OCI-M2 (cell line): ENCODE data around the gene TNFRSF1B.
"Not testable (repeated sequence)": the region's sequence is repeated elsewhere in the genome, so short reads cannot be mapped to it uniquely, and the experiment has no call there.

Experiments
- DNase-seq: peaks from one replicate; lab custom pipeline; 2025; ENCODE audit not compliant: unreplicated experiment; lab: John Stamatoyannopoulos, UW

TNFRSF1B gene

GRCh38 chr1:12215118-12215961, 48.5 kb downstream of the TNFRSF1B start:
- DNase-seq: no peak

GRCh38 chr1:12219800-12220199, 53.0 kb downstream of the TNFRSF1B start:
- DNase-seq: no peak

- no peak for DNase-seq
These were observed 54.1 kb downstream of the TNFRSF1B start for GRCh38 chr1:12220890-12221289.

- DNase-seq: not testable (repeated sequence)
These were observed 55.9 kb downstream of the TNFRSF1B start for GRCh38 chr1:12222700-12223099.

- not testable (repeated sequence) for DNase-seq
These were observed 57.3 kb downstream of the TNFRSF1B start for GRCh38 chr1:12224092-12224491.

- no peak for DNase-seq
These were observed 62.2 kb downstream of the TNFRSF1B start for GRCh38 chr1:12228979-12229378.

GRCh38 chr1:12229386-12229834, 62.6 kb downstream of the TNFRSF1B start:
- DNase-seq: no peak

GRCh38 chr1:12229835-12230548, 63.2 kb downstream of the TNFRSF1B start, which contains the start of gene VPS13D:
VPS13D (plus strand) TSS chr1:12230030; CDS start chr1:12234267, 4,237 bp downstream.
- no peak for DNase-seq

GRCh38 chr1:12230549-12231275, 63.9 kb downstream of the TNFRSF1B start:
- no peak for DNase-seq

- DNase-seq: no peak
These were observed 64.4 kb downstream of the TNFRSF1B start for GRCh38 chr1:12231276-12231595.

- no peak for DNase-seq
These were observed 65.4 kb downstream of the TNFRSF1B start for GRCh38 chr1:12232221-12232620.

- no peak for DNase-seq
These were observed 77.3 kb downstream of the TNFRSF1B start for GRCh38 chr1:12244078-12244477.

GRCh38 chr1:12244585-12244984, 77.8 kb downstream of the TNFRSF1B start:
- DNase-seq: no peak

- no peak for DNase-seq
These were observed 78.3 kb downstream of the TNFRSF1B start for GRCh38 chr1:12245116-12245515.

GRCh38 chr1:12245733-12246132, 78.9 kb downstream of the TNFRSF1B start:
- DNase-seq: no peak

GRCh38 chr1:12246584-12246983, 79.8 kb downstream of the TNFRSF1B start:
- DNase-seq: no peak

- DNase-seq: no peak
These were observed 82.4 kb downstream of the TNFRSF1B start for GRCh38 chr1:12249181-12249580.

- DNase-seq: no peak
These were observed 83.0 kb downstream of the TNFRSF1B start for GRCh38 chr1:12249748-12250147.

- no peak for DNase-seq
These were observed 84.7 kb downstream of the TNFRSF1B start for GRCh38 chr1:12251442-12251841.

- DNase-seq: no peak
These were observed 89.1 kb downstream of the TNFRSF1B start for GRCh38 chr1:12255913-12256312.

GRCh38 chr1:12258272-12258671, 91.5 kb downstream of the TNFRSF1B start:
- DNase-seq: no peak
